ENCODE results near the gene CASP8AP2.

GRCh38 chr6:89834884-89835792 is 5.5 kb downstream of the CASP8AP2 start:
- TF ChIP-seq CTCF (IDR thresholded peaks at IDR 0.05; ENCODE audit: extremely low read depth in 1 of 2, insufficient read depth in 1 of 2, low read depth in 1 of 2, low read length in 2 of 2): no peak
- TF ChIP-seq POLR2AphosphoS5 (IDR thresholded peaks at IDR 0.05; ENCODE audit: insufficient read depth, low read depth, low read length): no peak
- no peak for TF ChIP-seq MAX (IDR thresholded peaks at IDR 0.05; ENCODE audit: insufficient read depth, insufficient read length)
